Stimulated activated CD8-positive, alpha-beta memory T cell treated with anti-CD3 and anti-CD28 coated beads, Interleukin-7, amount 100 ng/mL, for 4 hours (primary cell): ENCODE data around the gene UIMC1.

Source experiments
- DNase-seq, 2 donors: peaks; one replicate each; pipeline ENCODE4 v3.0.0-alpha.2; 2020; ENCODE audit warnings: low read depth in 2 of 2

The UIMC1 gene

DNA sequence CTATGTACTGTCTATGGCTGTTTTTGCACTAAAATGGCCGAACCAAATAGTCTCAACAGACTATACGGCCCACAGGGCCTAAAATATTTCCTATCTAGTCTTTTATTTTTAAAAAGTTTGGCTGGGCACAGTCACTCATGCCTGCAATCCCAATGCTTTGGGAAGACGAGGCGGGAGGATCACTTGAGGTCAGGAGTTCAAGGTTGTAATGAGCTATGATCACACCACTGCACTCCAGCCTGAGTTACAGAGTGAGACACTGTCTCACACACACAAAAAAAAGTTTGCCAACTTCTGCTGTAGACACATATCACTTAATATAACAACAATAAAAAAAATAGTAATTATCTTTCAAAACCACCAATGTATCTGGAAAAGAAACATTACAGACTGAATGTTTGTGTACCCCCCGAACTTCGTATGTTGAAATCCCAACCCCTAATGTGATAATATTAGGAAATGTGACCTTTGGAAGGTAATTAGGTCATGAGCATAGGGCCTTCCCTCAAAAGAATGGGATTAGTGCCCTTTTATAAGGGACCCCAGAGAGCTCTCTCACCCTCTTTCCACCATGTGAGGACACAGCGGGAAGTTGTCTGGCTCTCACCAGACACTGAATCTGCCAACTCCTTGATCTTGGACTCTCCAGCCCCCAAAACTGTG lies 53.9 kb downstream of the UIMC1 start:
- DNase-seq = no peak

DNA sequence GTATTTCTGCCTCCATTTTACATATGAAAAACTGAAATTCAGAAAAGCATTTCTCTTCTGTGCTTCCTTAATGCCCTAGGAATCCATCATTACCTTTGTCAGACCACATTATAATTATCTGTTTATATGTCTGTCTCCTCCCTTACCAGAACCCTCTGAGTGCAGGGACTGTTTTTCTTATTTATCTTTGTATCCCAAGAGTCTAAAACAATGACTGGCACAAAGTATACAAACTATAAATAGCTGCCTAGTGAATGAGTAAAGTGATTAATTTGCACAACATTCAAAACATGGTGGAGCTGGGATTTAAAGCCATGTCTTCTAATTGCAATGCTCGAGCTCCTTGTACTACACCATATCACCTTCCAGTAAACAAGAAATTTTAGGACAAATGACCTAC lies 58.1 kb downstream of the UIMC1 start:
- DNase-seq = no peak

DNA sequence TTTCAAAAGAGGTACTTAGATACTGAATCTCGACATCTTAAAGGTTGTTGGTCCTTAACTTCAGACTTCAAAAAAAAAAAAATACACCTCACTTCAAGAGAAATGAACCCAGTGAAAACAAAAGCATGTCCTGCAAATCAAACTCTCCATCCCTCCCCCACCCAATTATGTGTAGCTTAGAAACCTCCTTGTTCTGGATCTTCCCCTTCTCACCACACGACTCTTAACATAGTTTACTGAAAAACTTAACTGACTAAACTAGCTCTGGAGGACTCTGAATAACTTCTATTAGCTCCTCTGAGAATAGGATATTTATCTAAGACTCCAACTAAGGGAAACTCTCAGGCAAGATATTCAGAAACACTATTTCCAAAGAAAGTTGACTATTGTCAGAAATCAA lies 58.7 kb downstream of the UIMC1 start:
- no peak for DNase-seq

DNA sequence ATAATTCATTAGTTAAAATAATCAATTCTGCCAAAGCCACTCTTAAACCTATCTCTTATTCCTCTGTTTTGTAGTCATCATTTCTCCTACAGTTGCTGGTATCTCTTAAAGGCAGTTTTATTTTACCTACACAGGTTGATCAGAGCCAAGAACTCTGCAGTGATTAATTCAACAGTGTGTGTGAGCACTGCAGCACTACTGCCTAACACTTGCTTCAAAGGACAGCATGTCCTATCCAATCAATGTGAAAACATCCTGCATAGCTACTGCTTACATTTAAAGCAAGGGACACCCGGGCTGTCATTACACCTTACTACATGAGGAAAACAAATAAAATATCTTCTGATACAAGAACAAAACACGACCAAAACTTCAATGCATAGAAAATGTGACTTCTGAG lies 62.3 kb downstream of the UIMC1 start:
- DNase-seq = no peak

DNA sequence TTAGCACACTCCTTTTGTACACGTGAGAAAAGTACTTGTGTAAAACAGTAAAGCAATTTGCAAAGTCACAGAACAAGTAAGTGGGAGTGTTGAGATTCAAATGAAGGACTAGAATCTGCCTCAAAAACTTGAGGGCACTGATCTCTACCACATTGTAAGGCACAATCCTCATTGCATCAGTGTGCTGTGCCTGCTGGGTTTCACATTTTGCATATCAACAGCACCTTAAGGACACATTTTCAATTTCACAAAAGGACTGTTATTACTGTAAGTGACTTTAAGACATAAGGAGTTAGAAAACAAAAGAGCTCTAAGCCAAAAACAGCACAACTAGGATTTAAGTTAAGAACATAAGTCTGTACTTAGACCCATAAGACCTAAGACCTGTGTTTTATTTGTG lies 62.8 kb downstream of the UIMC1 start:
- no peak for DNase-seq

DNA sequence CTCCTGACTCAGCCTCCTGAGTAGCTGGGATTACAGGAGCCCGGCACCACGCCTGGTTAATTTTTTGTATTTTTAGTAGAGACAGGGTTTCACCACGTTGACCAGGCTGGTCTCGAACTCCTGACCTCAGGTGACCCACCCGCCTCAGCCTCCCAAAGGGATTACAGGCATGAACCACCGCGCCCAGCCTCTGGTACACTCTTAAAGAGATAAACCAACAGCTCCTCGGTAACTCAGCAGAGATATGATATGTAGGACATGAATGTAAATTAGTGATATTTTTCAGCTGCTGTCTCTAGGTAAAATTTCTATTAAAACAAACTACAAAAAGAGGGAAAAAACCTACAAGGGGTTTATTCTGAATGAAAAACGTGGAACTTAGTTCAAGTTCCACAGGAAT lies 64.6 kb downstream of the UIMC1 start:
- DNase-seq = no peak

DNA sequence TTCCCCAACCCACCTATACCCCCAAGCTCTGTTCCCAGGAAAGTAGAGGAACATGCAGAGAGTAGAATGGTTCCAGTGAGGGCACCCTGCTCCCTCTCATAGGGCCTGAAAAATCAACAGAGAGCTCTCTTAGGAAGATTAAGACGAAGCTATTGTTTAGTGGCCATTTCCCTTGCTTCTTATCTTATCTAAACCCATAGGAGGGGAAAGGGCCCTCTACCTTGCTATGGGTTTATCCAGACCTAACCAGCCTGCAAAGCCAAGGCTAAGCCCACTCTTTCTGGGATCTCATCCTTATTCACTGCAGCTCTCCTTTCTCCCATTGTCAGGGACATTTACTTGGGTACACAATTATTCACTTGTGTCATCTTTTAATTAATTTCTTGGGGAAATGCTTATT lies 68.1 kb downstream of the UIMC1 start:
- DNase-seq = no peak

DNA sequence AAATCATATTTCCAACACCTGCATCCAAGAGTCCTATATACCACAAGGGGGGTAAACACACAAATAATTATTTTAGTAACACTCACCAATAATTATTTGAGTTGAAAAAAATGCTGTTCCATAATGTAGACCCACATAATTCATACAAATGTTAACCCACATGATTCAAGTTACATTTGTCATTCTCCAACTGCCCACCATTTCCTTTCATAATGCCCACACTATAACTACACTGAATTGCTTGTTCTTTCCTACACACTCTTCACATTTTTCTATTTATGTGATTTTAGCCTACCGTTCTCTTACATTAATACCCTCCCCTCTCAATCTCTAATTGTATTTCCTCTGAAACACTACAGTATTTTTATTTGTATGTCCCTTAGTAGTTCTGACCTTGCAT lies 71.6 kb downstream of the UIMC1 start:
- no peak for DNase-seq

DNA sequence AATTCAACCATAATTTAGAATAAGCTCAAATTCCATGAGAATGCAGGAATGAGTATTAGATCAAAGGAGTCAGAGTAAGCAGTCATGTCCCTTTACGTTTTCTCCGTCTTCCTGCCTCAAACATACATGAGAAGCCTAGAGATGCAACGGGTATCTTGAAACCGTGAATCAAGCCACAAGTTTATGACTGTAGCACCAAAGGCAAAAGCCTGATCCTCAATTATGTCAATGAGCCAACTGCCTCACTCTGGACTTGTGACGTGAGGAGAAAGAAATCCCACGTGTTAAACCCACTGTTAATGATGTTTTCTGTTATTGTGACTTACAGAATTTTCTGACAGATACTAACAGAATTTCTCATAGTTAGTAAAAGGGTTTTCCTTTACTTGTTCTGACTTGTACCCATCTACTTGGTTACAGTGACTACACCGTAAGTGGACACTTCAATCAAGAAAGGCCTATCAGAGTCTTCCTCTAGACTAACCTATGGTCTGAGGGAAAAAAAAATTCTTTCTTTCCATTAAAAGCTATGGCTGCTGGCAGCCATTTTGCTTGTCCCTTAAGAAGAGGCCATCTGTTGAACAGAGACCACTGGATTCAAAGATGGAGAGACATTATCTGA lies 72.2 kb downstream of the UIMC1 start:
- no peak for DNase-seq

DNA sequence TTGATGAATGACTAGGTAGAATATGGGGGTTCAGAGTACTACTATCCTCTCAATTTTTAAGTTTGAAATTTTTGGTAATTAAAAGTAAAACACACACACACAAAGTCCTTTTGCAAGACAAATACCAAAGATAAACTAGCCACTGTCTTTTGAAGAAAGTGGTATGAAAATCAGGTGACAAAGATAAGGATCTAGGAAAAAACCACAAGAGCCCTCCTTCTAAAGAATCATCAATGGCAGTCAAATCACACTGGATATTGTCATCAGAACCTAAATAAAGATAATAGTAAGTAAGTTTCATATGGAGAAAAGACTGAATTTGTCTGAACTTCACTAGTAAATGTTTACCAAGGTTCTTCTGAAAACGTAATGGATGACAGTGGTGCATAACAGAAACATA lies 76.9 kb downstream of the UIMC1 start:
- no peak for DNase-seq

DNA sequence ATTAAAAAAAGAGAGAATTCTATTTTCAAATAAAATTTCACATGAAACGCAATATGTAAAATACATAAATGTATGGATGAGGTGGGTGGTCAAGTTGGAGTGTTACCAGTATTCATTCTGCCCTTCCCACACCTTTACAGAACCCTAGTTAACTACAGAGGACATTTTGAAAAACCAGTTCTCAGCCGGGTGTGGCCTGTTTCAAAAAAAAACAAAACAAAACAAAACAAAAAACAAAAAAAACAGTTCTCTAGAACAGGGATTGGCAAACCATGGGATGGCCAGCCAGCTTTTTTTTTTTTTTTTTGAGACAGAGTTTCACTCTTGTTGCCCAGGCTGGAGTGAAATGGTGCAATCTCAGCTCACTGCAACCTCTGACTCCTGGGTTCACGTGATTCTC lies 79.0 kb downstream of the UIMC1 start:
- DNase-seq = no peak

DNA sequence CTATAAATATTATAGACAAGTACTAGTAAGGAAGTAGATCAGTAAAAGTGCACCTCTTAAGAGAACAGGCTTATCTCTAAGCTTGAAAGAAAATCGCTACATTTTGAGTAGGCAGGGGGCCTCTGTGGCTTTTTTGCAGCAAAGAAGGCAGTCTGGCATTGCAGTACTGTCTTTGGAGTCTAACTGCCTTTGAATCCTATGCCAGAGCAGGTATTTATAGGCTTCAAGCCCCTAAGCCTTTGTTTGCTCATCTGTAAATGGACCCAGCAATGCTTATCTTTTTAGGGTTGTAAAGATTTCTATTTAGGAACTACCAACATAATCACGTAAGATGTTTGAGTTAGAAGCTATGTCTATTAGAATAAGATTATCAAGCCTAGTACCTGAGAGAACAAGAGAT lies 83.8 kb downstream of the UIMC1 start:
- DNase-seq = no peak

DNA sequence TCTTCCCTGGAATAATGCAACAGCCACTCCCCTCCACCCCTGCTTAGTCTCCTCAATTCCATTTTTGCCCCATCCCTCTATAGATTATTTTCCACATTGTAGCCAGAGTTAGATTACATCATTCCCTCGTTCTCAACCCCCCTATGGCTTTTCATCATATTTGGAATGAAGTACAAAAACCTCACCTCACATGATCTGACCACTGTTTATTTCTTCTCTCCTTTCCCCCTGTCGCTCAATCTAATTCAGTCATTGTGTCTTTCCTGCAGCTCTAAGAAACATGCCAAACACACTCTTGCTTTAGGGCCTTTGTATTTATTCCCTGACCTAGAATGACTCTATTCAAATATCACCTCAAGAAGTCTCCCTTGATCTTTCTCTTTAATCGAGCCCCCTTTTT lies 84.9 kb downstream of the UIMC1 start:
- DNase-seq = no peak

DNA sequence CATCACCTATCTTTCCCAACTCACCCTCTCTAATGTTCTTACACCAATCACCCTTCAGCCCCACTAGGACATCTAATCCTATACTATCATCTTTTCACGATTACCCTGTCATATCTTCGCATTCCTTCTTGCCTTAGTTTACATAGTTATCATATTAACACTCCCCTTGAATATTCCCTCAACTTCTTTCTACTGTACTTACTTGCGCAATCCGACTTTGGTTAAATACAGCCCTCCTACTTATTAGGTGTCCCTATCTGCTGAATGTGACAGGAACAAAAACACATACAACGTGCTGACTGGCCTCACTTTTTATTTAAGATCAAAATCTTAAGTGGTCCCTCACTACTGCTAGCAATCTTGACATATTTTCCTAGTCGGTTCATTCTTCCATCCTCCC lies 88.0 kb downstream of the UIMC1 start:
- DNase-seq = no peak

DNA sequence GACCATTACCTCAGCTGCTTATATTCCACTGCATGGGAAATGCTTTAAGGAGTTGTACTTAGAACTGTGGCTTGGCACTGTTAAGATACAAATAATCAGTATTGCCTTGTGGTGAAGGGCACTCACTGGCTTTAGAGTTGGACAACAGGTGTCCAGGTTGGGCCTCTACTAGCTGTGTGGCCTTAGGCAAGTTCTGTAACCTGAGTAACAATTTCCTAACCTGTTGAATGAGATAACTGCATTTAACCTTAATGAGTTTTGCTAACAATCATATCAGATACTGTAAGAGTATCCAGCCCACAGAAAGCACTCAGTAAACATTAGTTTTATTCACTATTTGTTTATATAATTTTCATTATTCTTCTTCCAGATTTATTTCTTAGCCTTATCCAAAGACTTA lies 90.2 kb downstream of the UIMC1 start:
- DNase-seq = no peak

DNA sequence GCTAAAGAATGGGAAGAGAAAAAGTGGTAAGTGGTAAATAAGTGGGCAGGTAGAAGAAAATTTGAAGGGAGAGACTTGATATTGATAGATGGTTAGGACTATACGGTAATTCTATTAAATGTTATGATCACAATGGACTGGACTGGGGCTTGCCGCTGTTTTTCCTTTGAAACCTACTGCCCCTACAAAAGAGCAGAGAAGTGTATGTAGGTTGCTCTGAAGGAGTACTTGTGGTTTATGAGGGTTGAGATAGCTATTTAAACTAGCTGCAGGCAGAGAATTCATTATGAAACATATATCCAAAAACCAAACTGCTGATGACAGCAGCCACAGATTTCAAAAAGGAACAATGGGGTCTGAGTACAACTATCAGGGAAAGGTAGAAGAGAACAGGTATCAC lies 90.7 kb downstream of the UIMC1 start:
- DNase-seq = no peak

DNA sequence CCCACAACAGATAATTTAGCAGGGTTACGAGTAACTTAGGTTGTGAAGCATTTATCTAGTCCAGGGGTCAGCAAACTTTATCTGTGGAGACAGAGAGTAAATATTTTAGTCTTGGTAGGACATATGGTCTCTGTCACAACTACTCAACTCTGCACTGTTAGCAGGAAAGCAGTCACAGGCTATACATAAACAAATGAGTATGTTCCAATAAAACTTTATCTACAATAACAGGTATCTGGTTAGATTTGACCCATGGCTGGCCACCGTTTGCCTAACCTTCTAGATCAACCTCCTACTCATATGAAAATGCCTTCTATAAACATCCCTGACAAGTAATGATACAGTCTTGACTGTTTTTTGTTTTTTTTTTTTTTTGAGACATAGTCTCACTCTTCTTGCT lies 94.5 kb downstream of the UIMC1 start:
- DNase-seq = no peak

DNA sequence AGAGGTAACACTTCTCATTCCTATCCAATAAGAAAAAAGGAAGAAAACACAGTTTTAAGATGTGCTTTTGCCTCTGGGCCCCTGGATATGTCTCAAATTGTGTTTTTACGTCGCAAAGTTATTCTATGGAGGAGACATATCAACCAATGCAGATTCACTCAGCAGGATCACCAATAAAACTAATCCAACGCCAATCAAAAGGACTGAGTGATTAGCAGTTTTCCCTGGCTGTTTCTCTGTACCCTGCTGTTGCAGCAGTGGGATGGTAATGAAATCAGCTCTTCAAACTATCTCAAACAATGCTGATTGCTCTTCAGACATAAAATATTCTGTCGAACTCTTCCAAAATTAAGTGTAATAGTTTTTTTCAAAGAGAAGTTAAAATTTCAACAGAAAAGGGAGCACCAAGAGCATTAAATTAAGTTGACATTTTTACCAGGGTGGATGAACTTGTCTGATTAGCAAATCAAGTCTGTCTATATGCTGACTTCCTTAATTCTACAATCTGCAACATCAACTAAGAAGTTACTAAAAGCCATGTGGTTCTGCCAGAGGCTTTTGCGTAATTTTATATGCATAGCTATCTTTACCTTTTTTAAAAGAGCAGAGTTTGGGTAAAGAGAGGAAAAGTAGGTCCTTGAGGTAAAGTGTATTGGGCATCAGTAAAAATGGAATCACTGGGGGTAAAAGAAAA lies 97.8 kb downstream of the UIMC1 start:
- DNase-seq = no peak

DNA sequence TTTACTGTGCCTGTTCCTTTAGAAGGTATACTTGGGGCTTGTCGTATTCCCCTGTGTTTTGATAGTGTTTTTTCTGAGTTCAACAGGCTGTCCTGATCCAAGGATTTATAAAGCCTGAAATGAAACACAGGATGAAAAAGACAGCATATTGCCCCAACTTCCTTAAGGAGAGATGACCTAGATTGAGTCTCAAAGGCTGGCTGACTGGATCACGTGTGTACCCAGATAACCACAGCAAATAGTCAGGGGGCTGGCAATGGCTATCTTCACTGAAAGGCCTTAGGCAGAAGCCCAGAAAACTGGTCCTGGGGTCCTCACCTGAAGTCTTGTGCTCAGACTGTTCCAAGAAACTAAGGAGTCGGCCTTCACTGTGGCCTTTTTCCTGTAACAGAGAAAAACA lies 99.8 kb downstream of the UIMC1 start:
- DNase-seq = no peak

DNA sequence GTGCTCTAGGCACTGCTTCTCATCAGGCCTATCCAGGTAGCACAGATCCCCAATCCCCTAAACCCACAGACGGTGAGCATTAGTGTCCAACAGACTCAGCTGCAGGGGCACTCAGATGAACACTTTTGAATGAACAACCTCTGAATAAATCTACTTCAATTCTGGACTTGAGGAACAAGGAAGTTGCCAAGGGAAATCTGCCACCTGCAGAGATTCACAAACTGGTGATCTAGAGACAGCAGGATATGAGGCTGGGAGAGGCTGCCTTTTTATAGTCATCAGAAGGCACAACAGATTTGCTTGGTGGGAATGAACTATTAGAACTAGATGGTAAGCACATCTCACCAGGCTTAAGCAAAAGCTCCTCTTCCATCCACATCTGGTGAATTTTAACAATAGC lies 100.5 kb downstream of the UIMC1 start:
- DNase-seq = no peak

DNA sequence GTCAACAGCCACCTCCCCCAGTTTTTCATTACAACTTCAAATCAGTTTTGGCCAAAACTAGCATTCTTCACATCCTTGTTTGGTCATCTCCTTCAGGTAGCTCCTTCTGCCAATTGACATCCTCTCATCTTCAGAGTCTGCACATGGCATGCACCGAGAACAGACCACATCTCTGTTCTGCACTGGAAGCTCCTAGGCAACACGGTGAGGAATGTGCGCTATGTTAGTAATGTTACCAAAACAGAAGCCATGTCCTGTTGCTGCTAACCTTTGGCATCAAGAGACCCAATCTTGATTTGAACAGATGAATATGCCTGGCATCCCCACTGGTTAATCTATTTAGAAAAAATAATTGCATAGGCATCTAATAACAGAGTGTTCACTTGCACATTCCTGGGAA lies 102.3 kb downstream of the UIMC1 start:
- no peak for DNase-seq

DNA sequence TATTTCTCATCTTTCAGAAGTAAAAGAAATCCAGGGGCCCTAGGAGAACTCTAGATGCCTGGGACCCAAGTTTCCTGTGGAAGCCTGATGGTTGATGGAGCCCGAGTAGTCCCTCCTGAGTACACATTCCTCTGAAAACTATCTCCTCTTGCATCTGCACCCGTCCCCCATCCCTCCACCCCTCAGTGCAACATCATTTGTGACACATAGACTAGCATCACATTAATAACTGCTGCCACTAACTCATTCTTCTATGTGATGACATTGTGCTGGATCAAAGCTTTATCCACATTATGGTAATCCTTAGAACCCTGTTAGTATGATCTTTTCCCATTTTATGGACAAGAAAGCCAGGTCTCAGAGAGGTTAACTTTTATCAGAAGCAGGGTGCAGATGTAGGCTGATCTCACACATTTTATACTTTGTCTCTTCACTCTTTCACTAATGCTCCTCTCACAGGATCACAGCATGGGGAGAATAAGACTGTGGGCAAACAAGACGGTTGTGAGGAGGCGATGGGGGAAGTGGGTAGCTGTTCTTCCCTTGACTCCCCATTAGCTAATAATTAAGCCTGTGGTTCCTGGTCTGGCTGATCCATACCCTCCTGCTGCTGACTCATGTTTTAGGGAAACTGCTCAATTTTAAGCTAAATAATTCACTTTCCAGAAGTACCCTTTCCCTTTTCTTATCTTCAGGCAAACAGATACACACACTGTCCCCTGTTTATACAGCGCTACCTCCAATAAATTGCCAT lies 103.5 kb downstream of the UIMC1 start:
- no peak for DNase-seq
